Left renal cortex interstitium (tissue), 4 donors: ENCODE measurements around the gene REX1BD. TPM values are rescaled to one million over a fixed set of nuclear protein-coding genes. Genes with fewer than 3 reads are reported as not detected.
"Not testable (repeated sequence)": the region's sequence is repeated elsewhere in the genome, so short reads cannot be mapped to it uniquely, and the experiment has no call there.

Experiments used
- DNase-seq, 4 donors: peaks; one replicate each; pipeline ENCODE4 v3.0.0-alpha.2; 2013; ENCODE audit warnings: low read depth in 4 of 4, low spot score in 2 of 4, missing footprints in 1 of 4
- polyA plus RNA-seq, 4 donors: library from polyadenylated mRNA; unstranded; fragments of 120-200 nt; gene quantifications; one replicate each; pipeline ENCODE4 v1.2.1, GENCODE V29; 2013; ENCODE audit not compliant: insufficient read length in 4 of 4

Gene REX1BD
- polyA plus RNA-seq: 10 to 100 TPM; 22.5 to 51.3 (median 38.4) TPM

- peak in 3 of 4 donors; percentile 68 to 75 (median 73) for DNase-seq
Observed at GRCh38 chr19:18588611-18589379, at the start of gene REX1BD. TSS of gene REX1BD (plus strand) at chr19:18588798. CDS start at chr19:18588802, 4 bp downstream.

- no peak for DNase-seq
Observed at GRCh38 chr19:18539372-18539771, 49.2 kb upstream of the REX1BD start.

GRCh38 chr19:18540200-18540599 lies 48.4 kb upstream of the REX1BD start:
- DNase-seq: not testable (repeated sequence)

- DNase-seq: no peak
Observed at GRCh38 chr19:18541258-18541991, 47.2 kb upstream of the REX1BD start.

GRCh38 chr19:18541992-18542940 lies 46.3 kb upstream of the REX1BD start:
- no peak for DNase-seq

GRCh38 chr19:18542941-18543813 lies 45.4 kb upstream of the REX1BD start, which contains the start of gene FKBP8:
TSS of gene FKBP8 (minus strand) at chr19:18543573. CDS start at chr19:18541970, 1,603 bp downstream.
- peak in 3 of 4 donors; percentile 73 to 80 (median 79) for DNase-seq

- DNase-seq: no peak
Observed at GRCh38 chr19:18543814-18544475, 44.7 kb upstream of the REX1BD start.

GRCh38 chr19:18551631-18552030 lies 37.0 kb upstream of the REX1BD start:
- DNase-seq: no peak

GRCh38 chr19:18557411-18558201 lies 31.0 kb upstream of the REX1BD start, which contains the start of gene KXD1:
TSS of gene KXD1 (plus strand) at chr19:18557870. CDS start at chr19:18562057, 4,187 bp downstream.
- peak; percentile 80 to 95 (median 84) for DNase-seq

GRCh38 chr19:18558202-18558555 lies 30.4 kb upstream of the REX1BD start:
- no peak for DNase-seq

- no peak for DNase-seq
Observed at GRCh38 chr19:18558604-18559003, 30.0 kb upstream of the REX1BD start.

- no peak for DNase-seq
Observed at GRCh38 chr19:18559685-18560084, 28.9 kb upstream of the REX1BD start.

- no peak for DNase-seq
Observed at GRCh38 chr19:18562086-18562485, 26.5 kb upstream of the REX1BD start.

- no peak for DNase-seq
Observed at GRCh38 chr19:18566953-18567352, 21.6 kb upstream of the REX1BD start.

- DNase-seq: no peak
Observed at GRCh38 chr19:18568367-18568766, 20.2 kb upstream of the REX1BD start.

- peak; percentile 91 to 95 (median 93) for DNase-seq
Observed at GRCh38 chr19:18571564-18572344, 16.8 kb upstream of the REX1BD start, which contains the start of gene UBA52. TSS of gene UBA52 (plus strand) at chr19:18571857. CDS start at chr19:18573301, 1,444 bp downstream.

GRCh38 chr19:18574691-18575291 lies 13.8 kb upstream of the REX1BD start:
- no peak for DNase-seq
